Caco-2 (cell line): ENCODE data around the gene ADAMTSL1. TPM values are rescaled to one million over a fixed set of nuclear protein-coding genes. Genes with fewer than 3 reads are reported as not detected.

Source experiments
- BruUV-seq: library from RNA; stranded (reverse); fragments of 400-500 nt; replicated peaks from 2 replicates; lab custom pipeline; 2021; lab: Mats Ljungman, UMichigan
- CTCF ChIA-PET: fragments of 300-600 bp; sonication (Branson Sonifier 250); formaldehyde crosslinking; loops from one replicate; lab custom pipeline; 2022; ENCODE audit warnings: antibody characterized with exemption; lab: Charles Lee
- POLR2A ChIA-PET: fragments of 300-600 bp; sonication (Branson Sonifier 250); formaldehyde crosslinking; loops from one replicate; lab custom pipeline; 2022; ENCODE audit warnings: antibody characterized with exemption; lab: Charles Lee
- DNase-seq, 2 experiments: peaks; one replicate each; pipeline versions ENCODE4 v3.0.0 to v3.0.0-alpha.2; 2020 to 2022
- H3K27me3 ChIP-seq: replicated peaks from 2 replicates; pipeline ENCODE4 v1.6.0; 2011; ENCODE audit warnings: low read length; ENCODE audit not compliant: control insufficient read depth, insufficient read depth
- H3K36me3 ChIP-seq: 2 replicates; pipeline ENCODE4 v1.5.1; 2011; ENCODE audit warnings: low read length; ENCODE audit not compliant: control insufficient read depth, insufficient read depth
- H3K4me1 ChIP-seq: fragments of 250-450 bp; sonication (Bioruptor Pico); 2 replicates; pipeline ENCODE4 v1.5.1; 2020; ENCODE audit warnings: mild to moderate bottlenecking
- H3K4me3 ChIP-seq: 2 replicates; pipeline ENCODE4 v1.5.1; 2011; ENCODE audit warnings: low read depth, mild to moderate bottlenecking, control low read depth, low read length
- H3K9me3 ChIP-seq: fragments of 250-450 bp; sonication (Bioruptor Pico); 2 replicates; pipeline ENCODE4 v1.5.1; 2020; ENCODE audit warnings: mild to moderate bottlenecking, moderate library complexity
- H3K27ac Mint-ChIP-seq: one replicate; pipeline ENCODE4 v1.8.0; 2022; ENCODE audit warnings: mixed read lengths; ENCODE audit not compliant: unreplicated experiment
- H3K27me3 Mint-ChIP-seq: one replicate; pipeline ENCODE4 v1.8.0; 2022; ENCODE audit warnings: mixed read lengths; ENCODE audit not compliant: insufficient read depth, unreplicated experiment
- H3K36me3 Mint-ChIP-seq: one replicate; pipeline ENCODE4 v1.8.0; 2022; ENCODE audit warnings: mild to moderate bottlenecking, mixed read lengths; ENCODE audit not compliant: insufficient read depth, unreplicated experiment
- H3K4me1 Mint-ChIP-seq: one replicate; pipeline ENCODE4 v1.8.0; 2022; ENCODE audit warnings: low read depth, mixed read lengths; ENCODE audit not compliant: unreplicated experiment
- H3K4me3 Mint-ChIP-seq: one replicate; pipeline ENCODE4 v1.8.0; 2022; ENCODE audit warnings: mild to moderate bottlenecking, moderate library complexity, mixed read lengths; ENCODE audit not compliant: unreplicated experiment
- H3K9me3 Mint-ChIP-seq: one replicate; pipeline ENCODE4 v1.8.0; 2022; ENCODE audit warnings: mixed read lengths; ENCODE audit not compliant: unreplicated experiment
- intact Hi-C: fragments of 100-400 bp; cut with micrococcal nuclease; formaldehyde crosslinking; loops from one replicate; pipeline ENCODE4 v1.10.0; 2022; ENCODE audit not compliant: unreplicated experiment
- total RNA-seq: library from RNA; stranded (reverse); gene quantifications from 2 replicates; pipeline ENCODE4 v1.2.3, GENCODE V29; 2022
- TF ChIP-seq, protein P1 (sequence below), 2 experiments: fragments of 200-600 bp in 1 of 2; IDR thresholded peaks; 1 replicate in 1 of 2; 2 replicates in 1 of 2; pipeline versions ENCODE4 v1.5.1 to v1.8.0; 2011 to 2022; ENCODE audit warnings: antibody characterized with exemption in 1 of 2, control low read depth in 1 of 2, inconsistent platforms in 1 of 2, low read depth in 1 of 2, low read length in 1 of 2, mild to moderate bottlenecking in 1 of 2, moderate library complexity in 1 of 2; ENCODE audit not compliant: insufficient read depth in 1 of 2, severe bottlenecking in 1 of 2, unreplicated experiment in 1 of 2

The ADAMTSL1 gene
- total RNA-seq, 1 experiment from 2014 or later, result not detected

DNA sequence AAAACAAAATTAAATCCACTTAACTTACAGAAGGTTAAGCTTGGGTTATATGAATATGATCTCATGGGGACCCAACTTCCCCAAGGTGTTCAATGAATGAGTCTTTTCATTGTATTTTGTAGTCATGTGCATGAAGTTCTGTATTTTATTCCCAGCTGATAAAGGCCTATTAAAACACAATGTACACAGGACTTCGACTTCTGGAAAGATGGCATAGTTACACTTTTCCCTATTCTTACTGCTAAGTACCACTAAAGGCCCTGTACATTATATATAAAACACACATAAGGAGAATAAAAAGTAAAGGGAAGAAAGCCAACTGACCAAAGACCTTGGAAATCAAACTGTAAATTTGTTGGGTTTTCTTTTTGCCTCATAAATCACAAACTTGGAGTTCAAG is 336.6 kb downstream of the ADAMTSL1 start:
- H3K27me3 Mint-ChIP-seq, result no peaks in the 10 kb centered on the region
- no peaks in the 10 kb centered on the region for H3K9me3 ChIP-seq
- no peak overlapping the region for H3K4me3 Mint-ChIP-seq
- H3K36me3 ChIP-seq, result no peaks in the 10 kb centered on the region
- no TSS peak for BruUV-seq
- ChIA-PET POLR2A (no interaction called here), CTCF (no interaction called here)
- H3K27ac Mint-ChIP-seq, result no peak overlapping the region
- no peaks in the 10 kb centered on the region for H3K27me3 ChIP-seq
- H3K4me3 ChIP-seq, result no peak overlapping the region
- no peaks in the 10 kb centered on the region for H3K9me3 Mint-ChIP-seq
- H3K4me1 Mint-ChIP-seq, result no peaks in the 10 kb centered on the region
- TF ChIP-seq, protein P1, sequence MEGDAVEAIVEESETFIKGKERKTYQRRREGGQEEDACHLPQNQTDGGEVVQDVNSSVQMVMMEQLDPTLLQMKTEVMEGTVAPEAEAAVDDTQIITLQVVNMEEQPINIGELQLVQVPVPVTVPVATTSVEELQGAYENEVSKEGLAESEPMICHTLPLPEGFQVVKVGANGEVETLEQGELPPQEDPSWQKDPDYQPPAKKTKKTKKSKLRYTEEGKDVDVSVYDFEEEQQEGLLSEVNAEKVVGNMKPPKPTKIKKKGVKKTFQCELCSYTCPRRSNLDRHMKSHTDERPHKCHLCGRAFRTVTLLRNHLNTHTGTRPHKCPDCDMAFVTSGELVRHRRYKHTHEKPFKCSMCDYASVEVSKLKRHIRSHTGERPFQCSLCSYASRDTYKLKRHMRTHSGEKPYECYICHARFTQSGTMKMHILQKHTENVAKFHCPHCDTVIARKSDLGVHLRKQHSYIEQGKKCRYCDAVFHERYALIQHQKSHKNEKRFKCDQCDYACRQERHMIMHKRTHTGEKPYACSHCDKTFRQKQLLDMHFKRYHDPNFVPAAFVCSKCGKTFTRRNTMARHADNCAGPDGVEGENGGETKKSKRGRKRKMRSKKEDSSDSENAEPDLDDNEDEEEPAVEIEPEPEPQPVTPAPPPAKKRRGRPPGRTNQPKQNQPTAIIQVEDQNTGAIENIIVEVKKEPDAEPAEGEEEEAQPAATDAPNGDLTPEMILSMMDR (IDR thresholded peaks at IDR 0.05; ENCODE audit: insufficient read depth in 1 of 2, low read depth in 1 of 2, low read length in 1 of 2, severe bottlenecking in 1 of 2, unreplicated experiment in 1 of 2), result no peak
- intact Hi-C loops, result no loop called here
- no peak for DNase-seq
- no peaks in the 10 kb centered on the region for H3K4me1 ChIP-seq
- no peaks in the 10 kb centered on the region for H3K36me3 Mint-ChIP-seq

DNA sequence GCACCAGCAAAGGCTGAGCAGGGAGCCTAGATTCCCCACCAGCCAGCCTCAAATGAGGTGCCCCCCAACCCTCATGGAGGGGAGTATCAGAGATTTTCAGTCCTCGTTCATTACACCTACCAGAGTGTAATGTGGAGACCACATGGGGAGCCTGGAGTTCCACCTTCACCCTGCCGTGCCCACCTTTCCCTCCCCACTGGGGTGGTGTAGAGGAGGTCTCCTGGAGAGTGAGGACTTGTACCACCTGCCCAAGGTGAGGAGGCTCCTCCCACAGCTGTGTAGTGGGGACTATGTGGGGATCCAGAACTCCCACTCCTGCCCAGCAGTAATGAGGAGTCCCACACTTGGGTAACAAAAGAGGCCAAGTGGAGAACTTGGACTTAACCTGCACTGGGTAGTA is 337.2 kb downstream of the ADAMTSL1 start:
- BruUV-seq, result no TSS peak
- TF ChIP-seq, protein P1 (IDR thresholded peaks at IDR 0.05; ENCODE audit: insufficient read depth in 1 of 2, low read depth in 1 of 2, low read length in 1 of 2, severe bottlenecking in 1 of 2, unreplicated experiment in 1 of 2), result no peak

DNA sequence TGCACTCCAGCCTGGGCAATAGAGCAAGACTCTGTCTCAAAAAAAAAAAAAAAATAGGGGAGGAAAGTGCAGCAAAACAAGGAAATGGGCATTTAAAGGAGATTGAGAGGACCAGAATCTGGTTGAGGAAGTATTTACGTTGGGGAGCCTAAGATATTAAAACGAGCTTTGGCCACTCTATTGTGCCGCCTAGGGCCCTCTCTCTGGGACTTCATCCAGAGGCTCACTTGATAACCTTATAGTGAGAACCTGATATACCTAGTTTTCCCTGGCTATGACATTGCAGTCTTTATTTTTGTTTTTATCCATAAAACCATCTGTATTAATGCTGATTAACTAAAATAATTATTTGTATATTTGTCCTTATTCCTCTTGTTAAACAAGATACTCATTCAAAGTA is 345.5 kb downstream of the ADAMTSL1 start:
- Mint-ChIP-seq H3K4me3 (no peak overlapping the region), H3K4me1 (no peaks in the 10 kb centered on the region)
- BruUV-seq, result no TSS peak

More for the DNA sequence above, 337.2 kb downstream of the ADAMTSL1 start:
- Mint-ChIP-seq H3K9me3 (no peaks in the 10 kb centered on the region), H3K27ac (no peak overlapping the region), H3K36me3 (no peaks in the 10 kb centered on the region), H3K27me3 (no peaks in the 10 kb centered on the region), H3K4me1 (no peaks in the 10 kb centered on the region), H3K4me3 (no peak overlapping the region)
- no peak for DNase-seq
- intact Hi-C loops, result no loop called here
- H3K4me1 ChIP-seq, result no peaks in the 10 kb centered on the region
- no peak overlapping the region for H3K4me3 ChIP-seq
- CTCF ChIA-PET, result no interaction called here
- POLR2A ChIA-PET, result no interaction called here
- no peaks in the 10 kb centered on the region for H3K27me3 ChIP-seq
- H3K9me3 ChIP-seq, result no peaks in the 10 kb centered on the region
- H3K36me3 ChIP-seq, result no peaks in the 10 kb centered on the region

More for the DNA sequence above, 345.5 kb downstream of the ADAMTSL1 start:
- H3K27me3 Mint-ChIP-seq, result peaks cover 2% of the 10 kb centered on the region
- POLR2A ChIA-PET, result no interaction called here
- Histone ChIP-seq H3K36me3 (no peaks in the 10 kb centered on the region), H3K4me1 (no peaks in the 10 kb centered on the region), H3K27me3 (no peaks in the 10 kb centered on the region), H3K9me3 (no peaks in the 10 kb centered on the region), H3K4me3 (no peak overlapping the region)
- CTCF ChIA-PET, result no interaction called here
- DNase-seq, result no peak
- H3K36me3 Mint-ChIP-seq, result no peaks in the 10 kb centered on the region
- H3K9me3 Mint-ChIP-seq, result no peaks in the 10 kb centered on the region
- H3K27ac Mint-ChIP-seq, result no peak overlapping the region
- TF ChIP-seq, protein P1 (IDR thresholded peaks at IDR 0.05; ENCODE audit: insufficient read depth in 1 of 2, low read depth in 1 of 2, low read length in 1 of 2, severe bottlenecking in 1 of 2, unreplicated experiment in 1 of 2), result no peak
- intact Hi-C loops, result no loop called here
